ENCODE data around the gene TTLL9.

DNA sequence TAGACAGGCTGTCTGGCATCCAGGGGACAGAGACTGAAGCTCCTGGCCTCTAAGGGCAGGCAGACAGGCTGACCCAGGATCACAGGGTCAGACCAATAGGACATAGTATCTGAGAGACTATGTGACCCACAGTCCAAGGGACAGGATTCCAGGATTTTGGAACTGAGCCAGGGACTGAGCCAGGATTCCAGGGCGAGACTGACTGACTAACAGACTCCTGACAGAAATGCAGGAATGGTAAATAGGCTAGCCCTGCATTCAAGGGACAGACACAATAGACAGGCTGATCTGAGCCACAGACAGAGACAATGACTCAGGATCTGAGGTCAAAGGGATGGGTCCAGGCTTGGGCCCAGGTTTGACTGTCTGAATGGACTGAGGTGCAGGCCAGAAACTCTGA, 117.3 kb downstream of the TTLL9 start:
- TF ChIP-seq HOXA7 (CRISPR knock-in tag; IDR thresholded peaks at IDR 0.05) (no peak), ZNF670 (CRISPR knock-in tag; IDR thresholded peaks at IDR 0.05; ENCODE audit: borderline replicate concordance) (no peak), RAD21 (CRISPR knock-in tag; IDR thresholded peaks at IDR 0.05) (no peak)
- TF ChIP-seq, protein P1, sequence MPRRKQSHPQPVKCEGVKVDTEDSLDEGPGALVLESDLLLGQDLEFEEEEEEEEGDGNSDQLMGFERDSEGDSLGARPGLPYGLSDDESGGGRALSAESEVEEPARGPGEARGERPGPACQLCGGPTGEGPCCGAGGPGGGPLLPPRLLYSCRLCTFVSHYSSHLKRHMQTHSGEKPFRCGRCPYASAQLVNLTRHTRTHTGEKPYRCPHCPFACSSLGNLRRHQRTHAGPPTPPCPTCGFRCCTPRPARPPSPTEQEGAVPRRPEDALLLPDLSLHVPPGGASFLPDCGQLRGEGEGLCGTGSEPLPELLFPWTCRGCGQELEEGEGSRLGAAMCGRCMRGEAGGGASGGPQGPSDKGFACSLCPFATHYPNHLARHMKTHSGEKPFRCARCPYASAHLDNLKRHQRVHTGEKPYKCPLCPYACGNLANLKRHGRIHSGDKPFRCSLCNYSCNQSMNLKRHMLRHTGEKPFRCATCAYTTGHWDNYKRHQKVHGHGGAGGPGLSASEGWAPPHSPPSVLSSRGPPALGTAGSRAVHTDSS (CRISPR knock-in tag; conservative IDR thresholded peaks at IDR 0.05) = no peak

Data from HepG2 (cell line).